ENCODE measurements around the gene ZKSCAN5. TPM values are rescaled to one million over a fixed set of nuclear protein-coding genes. Genes with fewer than 3 reads are reported as not detected.

ZKSCAN5 gene
- total RNA-seq, 1 donor from 2014 or later, result 14.4 TPM

- Mint-ChIP-seq H3K27ac (no peak overlapping the region), H3K4me3 (no peak overlapping the region), H3K36me3 (peaks cover 24% of the 10 kb centered on the region), H3K4me1 (no peaks in the 10 kb centered on the region), H3K27me3 (ENCODE audit: low read depth) (no peaks in the 10 kb centered on the region), H3K9me3 (peaks cover 4% of the 10 kb centered on the region)
- DNase-seq (ENCODE audit: low spot score in 2 of 2, unreplicated experiment in 2 of 2), result no peak
- TF ChIP-seq CTCF (IDR thresholded peaks at IDR 0.05; ENCODE audit: unreplicated experiment), result no peak
Measured at GRCh38 chr7:99485094-99485493, 19.4 kb upstream of the ZKSCAN5 start.

GRCh38 chr7:99489235-99489634 is 15.2 kb upstream of the ZKSCAN5 start:
- H3K4me3 Mint-ChIP-seq, result no peak overlapping the region
- H3K9me3 Mint-ChIP-seq, result peaks cover 16% of the 10 kb centered on the region
- TF ChIP-seq CTCF (IDR thresholded peaks at IDR 0.05; ENCODE audit: unreplicated experiment), result no peak
- no peaks in the 10 kb centered on the region for H3K27me3 Mint-ChIP-seq (ENCODE audit: low read depth)
- DNase-seq (ENCODE audit: low spot score in 2 of 2, unreplicated experiment in 2 of 2), result no peak
- no peaks in the 10 kb centered on the region for H3K4me1 Mint-ChIP-seq
- H3K36me3 Mint-ChIP-seq, result peaks cover 44% of the 10 kb centered on the region
- no peak overlapping the region for H3K27ac Mint-ChIP-seq

GRCh38 chr7:99490878-99491277 is 13.6 kb upstream of the ZKSCAN5 start:
- Mint-ChIP-seq H3K4me1 (no peaks in the 10 kb centered on the region), H3K9me3 (peaks cover 18% of the 10 kb centered on the region), H3K27ac (no peak overlapping the region), H3K27me3 (ENCODE audit: low read depth) (no peaks in the 10 kb centered on the region), H3K4me3 (no peak overlapping the region), H3K36me3 (peaks cover 46% of the 10 kb centered on the region)
- no peak for TF ChIP-seq CTCF (IDR thresholded peaks at IDR 0.05; ENCODE audit: unreplicated experiment)
- DNase-seq (ENCODE audit: low spot score in 2 of 2, unreplicated experiment in 2 of 2), result no peak

GRCh38 chr7:99493823-99494222 is 10.6 kb upstream of the ZKSCAN5 start:
- DNase-seq (ENCODE audit: low spot score in 2 of 2, unreplicated experiment in 2 of 2), result no peak
- TF ChIP-seq CTCF (IDR thresholded peaks at IDR 0.05; ENCODE audit: unreplicated experiment), result no peak
- peaks cover 51% of the 10 kb centered on the region for H3K36me3 Mint-ChIP-seq
- peaks cover 13% of the 10 kb centered on the region for H3K4me1 Mint-ChIP-seq
- H3K9me3 Mint-ChIP-seq, result peaks cover 18% of the 10 kb centered on the region
- no peaks in the 10 kb centered on the region for H3K27me3 Mint-ChIP-seq (ENCODE audit: low read depth)
- H3K4me3 Mint-ChIP-seq, result no peak overlapping the region
- H3K27ac Mint-ChIP-seq, result no peak overlapping the region

GRCh38 chr7:99497766-99498545 is 6.5 kb upstream of the ZKSCAN5 start:
- peak overlapping the region; percentile 40 for H3K27ac Mint-ChIP-seq
- peak overlapping the region; percentile 99 for H3K4me3 Mint-ChIP-seq
- H3K36me3 Mint-ChIP-seq, result peaks cover 30% of the 10 kb centered on the region

More at GRCh38 chr7:99497766-99498545, 6.5 kb upstream of the ZKSCAN5 start:
- Mint-ChIP-seq H3K9me3 (peaks cover 11% of the 10 kb centered on the region), H3K27me3 (ENCODE audit: low read depth) (no peaks in the 10 kb centered on the region), H3K4me1 (peaks cover 25% of the 10 kb centered on the region)
- no peak for TF ChIP-seq CTCF (IDR thresholded peaks at IDR 0.05; ENCODE audit: unreplicated experiment)
- no peak for DNase-seq (ENCODE audit: low spot score in 2 of 2, unreplicated experiment in 2 of 2)
